ENCODE measurements around the gene NR1H4.

Gene NR1H4

DNA sequence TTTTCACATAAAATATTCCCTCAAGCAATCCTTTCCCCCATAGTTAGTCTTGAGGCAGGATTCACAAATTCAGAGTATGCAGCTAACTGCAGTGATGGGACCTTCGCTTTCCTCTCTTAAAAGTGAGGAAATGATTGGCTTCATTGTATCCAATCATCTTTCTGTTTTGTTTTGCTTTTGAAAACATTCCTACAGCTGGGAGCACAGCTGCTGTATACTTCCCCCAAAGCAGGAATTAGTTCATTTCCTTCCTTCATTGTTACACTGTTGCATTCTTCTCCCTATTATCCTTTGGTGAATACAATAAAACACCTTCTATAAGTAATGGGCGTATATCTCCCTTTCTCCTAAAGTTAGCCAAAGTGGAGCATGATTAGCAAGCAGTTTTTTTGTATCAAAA is 90.4 kb downstream of the NR1H4 start (continued):
- no peak for TF ChIP-seq PRDM10 (tag by site-specific recombination; IDR thresholded peaks at IDR 0.05)
- TF ChIP-seq, protein P1, sequence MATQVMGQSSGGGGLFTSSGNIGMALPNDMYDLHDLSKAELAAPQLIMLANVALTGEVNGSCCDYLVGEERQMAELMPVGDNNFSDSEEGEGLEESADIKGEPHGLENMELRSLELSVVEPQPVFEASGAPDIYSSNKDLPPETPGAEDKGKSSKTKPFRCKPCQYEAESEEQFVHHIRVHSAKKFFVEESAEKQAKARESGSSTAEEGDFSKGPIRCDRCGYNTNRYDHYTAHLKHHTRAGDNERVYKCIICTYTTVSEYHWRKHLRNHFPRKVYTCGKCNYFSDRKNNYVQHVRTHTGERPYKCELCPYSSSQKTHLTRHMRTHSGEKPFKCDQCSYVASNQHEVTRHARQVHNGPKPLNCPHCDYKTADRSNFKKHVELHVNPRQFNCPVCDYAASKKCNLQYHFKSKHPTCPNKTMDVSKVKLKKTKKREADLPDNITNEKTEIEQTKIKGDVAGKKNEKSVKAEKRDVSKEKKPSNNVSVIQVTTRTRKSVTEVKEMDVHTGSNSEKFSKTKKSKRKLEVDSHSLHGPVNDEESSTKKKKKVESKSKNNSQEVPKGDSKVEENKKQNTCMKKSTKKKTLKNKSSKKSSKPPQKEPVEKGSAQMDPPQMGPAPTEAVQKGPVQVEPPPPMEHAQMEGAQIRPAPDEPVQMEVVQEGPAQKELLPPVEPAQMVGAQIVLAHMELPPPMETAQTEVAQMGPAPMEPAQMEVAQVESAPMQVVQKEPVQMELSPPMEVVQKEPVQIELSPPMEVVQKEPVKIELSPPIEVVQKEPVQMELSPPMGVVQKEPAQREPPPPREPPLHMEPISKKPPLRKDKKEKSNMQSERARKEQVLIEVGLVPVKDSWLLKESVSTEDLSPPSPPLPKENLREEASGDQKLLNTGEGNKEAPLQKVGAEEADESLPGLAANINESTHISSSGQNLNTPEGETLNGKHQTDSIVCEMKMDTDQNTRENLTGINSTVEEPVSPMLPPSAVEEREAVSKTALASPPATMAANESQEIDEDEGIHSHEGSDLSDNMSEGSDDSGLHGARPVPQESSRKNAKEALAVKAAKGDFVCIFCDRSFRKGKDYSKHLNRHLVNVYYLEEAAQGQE (tag by site-specific recombination; IDR thresholded peaks at IDR 0.05) = no peak

DNA sequence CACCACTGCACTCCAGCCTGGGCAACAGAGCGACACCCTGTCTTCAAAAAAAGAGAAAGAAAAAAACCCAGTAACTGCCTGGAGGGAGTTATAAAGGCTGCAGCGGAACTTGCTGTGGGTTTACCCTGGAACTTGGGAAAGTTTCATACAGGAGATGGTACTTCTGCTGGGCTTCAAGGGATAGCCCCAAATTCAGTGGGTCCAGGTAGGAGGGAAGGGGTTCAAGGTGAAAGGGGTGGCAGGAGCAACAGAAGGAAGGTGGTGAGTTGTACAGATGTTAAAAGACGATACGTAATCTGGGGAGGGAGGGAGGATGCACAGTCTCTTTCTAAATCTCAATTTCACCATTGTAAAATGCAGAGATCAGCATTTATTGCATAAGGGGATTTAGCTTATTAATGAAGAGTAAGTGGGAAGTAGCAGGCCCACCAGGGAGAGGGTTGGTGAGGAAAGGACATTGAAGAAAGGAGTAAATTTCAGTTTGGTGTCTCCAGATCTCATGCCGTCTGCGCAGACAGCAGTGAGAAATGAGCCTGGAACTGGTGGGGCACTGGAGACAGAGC is 91.3 kb downstream of the NR1H4 start:
- H3K9me3 ChIP-seq (ENCODE audit: control insufficient read depth, insufficient read depth, low read depth, low read length) = no peaks in the 10 kb centered on the region
- no peaks in the 10 kb centered on the region for H3K4me1 ChIP-seq (ENCODE audit: control insufficient read depth, insufficient read depth, low read length)
- no peak overlapping the region for H3K4me3 ChIP-seq (ENCODE audit: low read depth, low read length)
- H3K27ac ChIP-seq (ENCODE audit: extremely low read depth, low read depth, low read length) = no peak overlapping the region
- no peaks in the 10 kb centered on the region for H3K36me3 ChIP-seq (ENCODE audit: control insufficient read depth in 2 of 2, insufficient read depth in 1 of 2, low read length in 2 of 2)
- CTCF ChIA-PET = interaction anchor here (3.3 kb wide), 1 partner anchor 10 kb away, joined by 18 read pairs; no protein-coding TSS in a partner anchor
- no peak for TF ChIP-seq ZNF658 (tag by site-specific recombination; IDR thresholded peaks at IDR 0.05)
- no peak for TF ChIP-seq ZNF394 (tag by site-specific recombination; IDR thresholded peaks at IDR 0.05; ENCODE audit: borderline replicate concordance)
- TF ChIP-seq PRDM10 (tag by site-specific recombination; IDR thresholded peaks at IDR 0.05) = no peak
- no peak for TF ChIP-seq ZNF792 (tag by site-specific recombination; IDR thresholded peaks at IDR 0.05)
- TF ChIP-seq KLF1 (tag by site-specific recombination; IDR thresholded peaks at IDR 0.05) = no peak
- POLR2A ChIA-PET = no interaction called here

GRCh38 chr12:100565987-100566545 is 92.4 kb downstream of the NR1H4 start:
- H3K36me3 ChIP-seq (ENCODE audit: control insufficient read depth in 2 of 2, insufficient read depth in 1 of 2, low read length in 2 of 2) = no peaks in the 10 kb centered on the region
- H3K27ac ChIP-seq (ENCODE audit: extremely low read depth, low read depth, low read length) = no peak overlapping the region
- H3K4me1 ChIP-seq (ENCODE audit: control insufficient read depth, insufficient read depth, low read length) = no peaks in the 10 kb centered on the region
- H3K4me3 ChIP-seq (ENCODE audit: low read depth, low read length) = no peak overlapping the region
- CTCF ChIA-PET = interaction anchor here (0.6 to 3.3 kb wide), 4 partner anchors 11 to 411 kb away, joined by 3 to 18 read pairs (median 4); no protein-coding TSS in a partner anchor
- H3K9me3 ChIP-seq (ENCODE audit: control insufficient read depth, insufficient read depth, low read depth, low read length) = no peaks in the 10 kb centered on the region
- POLR2A ChIA-PET = no interaction called here
- TF ChIP-seq ZNF138 (tag by site-specific recombination; IDR thresholded peaks at IDR 0.05; ENCODE audit: borderline replicate concordance) (no peak), YY2 (tag by site-specific recombination; IDR thresholded peaks at IDR 0.05) (no peak), ZNF366 (tag by site-specific recombination; conservative IDR thresholded peaks at IDR 0.05) (no peak), KLF9 (tag by site-specific recombination; IDR thresholded peaks at IDR 0.05; ENCODE audit: low read depth) (no peak), ZBTB26 (tag by site-specific recombination; optimal IDR thresholded peaks at IDR 0.05) (no peak), ZNF404 (tag by site-specific recombination; IDR thresholded peaks at IDR 0.05) (no peak), ATF2 (tag by site-specific recombination; IDR thresholded peaks at IDR 0.05; ENCODE audit: low read depth) (no peak), ZNF585B (tag by site-specific recombination; IDR thresholded peaks at IDR 0.05) (no peak), ZBTB8A (tag by site-specific recombination; IDR thresholded peaks at IDR 0.05) (no peak), WT1 (tag by site-specific recombination; IDR thresholded peaks at IDR 0.05) (no peak), ZNF488 (tag by site-specific recombination; IDR thresholded peaks at IDR 0.05) (no peak)

All from HEK293 (cell line).